ENCODE results near the gene MTCH1.
"Not testable (repeated sequence)": the region's sequence is repeated elsewhere in the genome, so short reads cannot be mapped to it uniquely, and the experiment has no call there.

Gene MTCH1

DNA sequence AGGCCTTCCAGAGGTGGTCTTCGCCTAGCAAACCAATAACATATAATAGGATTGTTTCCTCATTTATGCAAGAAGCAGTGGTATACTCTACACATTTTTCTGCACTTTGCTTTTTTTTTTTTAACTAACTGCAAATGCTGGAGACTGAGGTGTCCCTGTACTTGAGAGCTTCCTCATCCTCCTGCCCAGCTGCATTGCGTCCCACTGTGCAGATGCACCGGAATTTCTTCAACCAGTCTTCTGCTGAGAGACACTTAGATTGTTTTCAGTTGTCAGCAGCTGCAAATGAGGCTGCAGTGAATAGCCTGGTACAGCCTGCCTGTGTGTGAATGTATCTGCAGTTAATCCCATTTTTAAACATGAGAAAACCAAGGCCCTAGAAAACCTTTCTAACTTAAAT, 31.0 kb upstream of the MTCH1 start:
- no peak for DNase-seq

- no peak for DNase-seq
Measured at GRCh38 chr6:37015532-37015931, 29.5 kb upstream of the MTCH1 start.

DNA sequence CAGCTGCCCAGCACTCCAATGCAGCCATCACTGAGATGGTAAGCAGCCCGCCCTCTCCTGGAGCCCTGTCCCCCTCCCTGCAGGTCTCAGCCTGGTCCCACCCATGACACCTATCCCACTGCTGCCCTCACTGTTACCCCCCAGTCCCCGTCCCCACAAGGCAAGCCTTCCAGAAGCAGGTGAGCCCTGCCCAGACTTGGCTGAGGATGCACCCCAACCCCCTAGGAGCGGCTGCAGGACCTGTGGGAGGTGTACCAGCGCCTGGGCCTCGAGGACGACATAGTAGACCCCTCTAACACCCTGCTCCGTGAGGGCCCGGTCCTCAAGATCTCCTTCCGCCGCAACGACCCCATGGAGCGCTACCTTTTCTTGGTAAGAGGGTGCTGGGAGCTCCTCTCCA, 28.7 kb upstream of the MTCH1 start:
- DNase-seq: no peak

GRCh38 chr6:37013516-37014491, 27.8 kb upstream of the MTCH1 start:
- no peak for DNase-seq

DNA sequence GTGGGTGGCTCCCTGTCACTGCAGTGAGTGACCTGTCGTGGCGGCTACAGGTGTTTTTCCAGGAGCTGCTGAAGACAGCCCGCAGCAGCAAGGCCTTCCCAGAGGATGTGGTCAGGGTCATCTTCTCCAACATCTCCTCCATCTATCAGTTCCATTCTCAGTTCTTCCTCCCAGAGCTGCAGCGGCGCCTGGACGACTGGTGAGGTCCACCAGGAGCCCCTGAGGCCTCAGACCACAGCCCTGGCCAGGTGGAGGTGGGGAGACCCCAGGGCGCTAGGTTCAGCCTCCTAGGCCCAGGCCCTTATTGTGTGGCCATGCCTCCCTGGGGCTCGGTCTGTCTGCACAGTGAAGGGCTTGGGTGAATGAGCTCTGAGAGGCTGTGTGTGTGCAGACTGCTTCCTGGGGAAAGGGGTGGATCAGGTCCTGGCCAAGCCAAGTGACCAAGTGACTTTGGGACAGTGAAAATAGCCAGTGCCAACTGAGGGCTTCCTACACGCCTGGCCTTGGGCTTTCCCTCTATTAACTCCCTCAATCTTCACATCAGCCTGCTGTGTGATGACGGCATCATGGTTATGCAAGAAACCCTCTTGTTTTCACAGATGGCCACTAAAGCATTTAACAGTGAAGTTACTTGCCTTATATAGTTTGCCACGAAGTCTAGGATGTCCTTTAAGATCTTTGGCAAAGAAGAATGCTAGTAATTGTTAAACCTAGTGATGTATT, 25.8 kb upstream of the MTCH1 start:
- DNase-seq: no peak

DNA sequence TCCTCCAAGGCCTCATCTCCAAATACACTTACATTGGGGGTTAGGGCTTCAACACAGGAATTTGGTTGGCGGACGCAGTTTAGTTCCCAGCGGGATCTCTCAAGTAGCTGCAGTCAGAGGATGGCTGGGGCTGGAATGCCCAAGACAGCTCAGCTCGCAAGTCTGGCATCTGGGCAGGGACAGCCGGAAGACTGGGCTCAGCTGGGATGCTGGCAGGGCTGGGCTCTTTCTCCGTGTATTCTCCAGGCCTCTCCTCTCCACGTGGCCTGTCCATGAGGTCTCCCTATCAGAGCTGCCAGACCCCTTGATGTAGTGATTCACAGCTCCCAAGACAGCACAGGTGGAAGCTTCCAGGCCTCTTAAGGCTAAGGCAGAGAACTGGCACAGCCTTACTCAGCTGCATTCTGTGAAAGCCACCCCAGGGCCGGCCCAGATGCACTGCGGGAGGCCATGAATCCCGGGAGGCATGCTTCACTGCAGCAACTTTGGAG, 24.5 kb upstream of the MTCH1 start:
- DNase-seq: no peak

GRCh38 chr6:37008484-37009465, 22.8 kb upstream of the MTCH1 start:
- DNase-seq: no peak

GRCh38 chr6:37007340-37008043, 21.5 kb upstream of the MTCH1 start:
- DNase-seq: no peak

DNA sequence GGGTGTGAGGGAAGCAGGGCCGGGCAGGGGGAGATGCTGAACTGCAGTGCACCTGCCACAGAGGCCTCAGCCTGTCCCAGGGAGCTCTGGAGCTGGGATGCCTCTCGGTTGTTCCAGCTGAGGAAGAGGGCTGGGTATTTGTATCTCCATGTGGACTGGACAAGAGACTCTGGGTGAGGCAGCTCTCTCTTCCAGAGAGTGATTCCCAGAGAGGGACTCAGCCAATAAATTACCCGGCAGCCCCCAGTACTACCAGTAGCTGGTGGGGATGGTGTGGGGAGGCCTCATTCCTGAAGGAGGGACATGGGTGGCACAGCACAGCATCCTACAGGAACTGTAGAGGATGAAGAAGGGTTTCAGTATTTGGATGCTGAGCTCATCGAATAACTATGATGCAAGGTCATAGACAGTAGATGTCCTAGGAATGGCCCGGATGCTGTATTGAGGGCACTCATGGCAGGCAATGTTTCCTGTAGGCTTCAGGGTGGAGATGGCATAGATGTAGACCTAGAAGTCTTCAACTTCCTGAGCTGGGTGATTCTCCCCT, 20.9 kb upstream of the MTCH1 start:
- DNase-seq: no peak

GRCh38 chr6:37005827-37006567, 20.0 kb upstream of the MTCH1 start:
- DNase-seq: no peak

DNA sequence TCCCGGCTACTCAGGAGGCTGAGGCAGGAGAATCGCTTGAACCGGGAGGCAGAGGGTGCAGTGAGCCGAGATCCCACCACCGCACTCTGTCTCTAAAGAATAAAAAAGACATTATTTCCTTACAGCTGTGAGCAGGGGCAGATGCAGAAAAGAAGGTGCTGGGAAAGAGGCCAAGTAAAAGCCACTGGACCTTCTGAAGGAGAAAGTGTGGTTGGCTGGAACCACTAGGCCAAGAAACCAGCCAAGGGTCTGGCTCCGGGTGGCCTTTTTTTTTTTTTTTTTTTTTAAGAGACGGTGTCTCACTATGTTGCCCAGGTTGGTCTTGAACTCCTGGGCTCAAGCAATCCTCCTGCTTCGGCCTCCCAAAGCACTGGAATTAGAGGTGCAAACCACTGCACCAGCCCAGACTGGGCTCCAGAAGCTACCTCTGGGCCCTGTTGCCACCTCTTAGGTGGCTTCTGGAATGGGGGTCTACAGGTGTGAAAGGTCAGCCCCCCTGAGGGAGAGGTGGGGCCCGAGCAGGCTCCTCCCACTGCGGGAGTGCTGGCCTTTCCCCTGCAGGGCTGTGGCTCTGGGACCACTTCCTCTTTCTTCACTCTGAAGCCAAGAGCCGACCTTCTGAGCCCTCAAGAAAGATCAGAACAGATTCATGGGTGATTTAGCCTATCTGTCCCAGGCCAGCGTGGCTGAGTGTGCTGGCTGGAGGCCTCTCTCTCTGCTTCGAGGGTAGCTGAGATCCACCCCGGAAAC, 19.2 kb upstream of the MTCH1 start, which contains the start of gene FGD2:
Gene FGD2 (plus strand): TSS at position 595 of the 750 bp plus-strand sequence. CDS start 163 bp downstream, outside the sequence.
- DNase-seq: no peak

DNA sequence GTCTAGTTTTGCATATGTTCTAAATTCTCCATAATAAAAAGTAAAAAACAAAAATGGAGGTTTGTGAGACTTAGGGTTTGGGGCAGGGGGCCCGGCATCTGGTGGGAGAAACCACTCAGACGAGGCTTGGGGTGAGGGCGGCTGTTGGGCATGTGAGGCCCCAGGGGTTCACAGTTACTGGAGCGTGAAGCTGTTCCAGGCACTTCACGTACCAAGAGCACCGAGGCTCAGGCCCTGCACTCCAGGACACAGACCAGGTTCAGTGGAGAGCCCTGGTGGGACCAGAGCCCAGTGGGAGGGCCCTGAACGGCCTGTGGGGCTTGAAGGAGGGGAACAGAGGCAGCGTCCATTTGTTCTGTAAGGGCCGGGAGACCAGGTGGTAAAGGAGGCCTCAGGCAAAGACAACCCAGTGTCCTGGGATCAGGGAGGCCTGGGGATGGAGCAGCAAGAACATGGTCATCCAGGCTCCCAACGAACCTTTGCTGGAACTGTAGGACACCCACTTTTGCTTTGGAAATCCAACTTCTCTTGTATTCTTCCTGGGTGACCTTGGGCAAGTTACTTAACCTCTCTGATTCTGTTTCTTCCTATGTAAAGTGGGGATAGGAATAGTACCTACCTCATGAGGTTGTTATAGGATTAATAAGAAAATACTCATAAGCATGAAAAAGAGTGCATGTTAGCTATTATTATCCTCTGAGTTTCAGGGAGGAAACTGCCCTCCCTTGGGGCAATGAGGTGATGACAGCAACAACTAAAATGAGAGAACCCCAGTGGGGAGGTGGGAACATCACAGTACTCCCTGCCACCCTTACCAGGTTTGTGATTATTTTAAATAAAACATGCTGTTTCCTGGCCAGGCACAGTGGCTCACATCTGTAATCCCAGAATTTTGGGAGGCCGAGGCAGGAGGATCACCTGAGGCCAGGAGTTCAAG, 18.3 kb upstream of the MTCH1 start:
- no peak for DNase-seq

- DNase-seq: no peak
Measured at GRCh38 chr6:36999751-37000125, 13.7 kb upstream of the MTCH1 start.

DNA sequence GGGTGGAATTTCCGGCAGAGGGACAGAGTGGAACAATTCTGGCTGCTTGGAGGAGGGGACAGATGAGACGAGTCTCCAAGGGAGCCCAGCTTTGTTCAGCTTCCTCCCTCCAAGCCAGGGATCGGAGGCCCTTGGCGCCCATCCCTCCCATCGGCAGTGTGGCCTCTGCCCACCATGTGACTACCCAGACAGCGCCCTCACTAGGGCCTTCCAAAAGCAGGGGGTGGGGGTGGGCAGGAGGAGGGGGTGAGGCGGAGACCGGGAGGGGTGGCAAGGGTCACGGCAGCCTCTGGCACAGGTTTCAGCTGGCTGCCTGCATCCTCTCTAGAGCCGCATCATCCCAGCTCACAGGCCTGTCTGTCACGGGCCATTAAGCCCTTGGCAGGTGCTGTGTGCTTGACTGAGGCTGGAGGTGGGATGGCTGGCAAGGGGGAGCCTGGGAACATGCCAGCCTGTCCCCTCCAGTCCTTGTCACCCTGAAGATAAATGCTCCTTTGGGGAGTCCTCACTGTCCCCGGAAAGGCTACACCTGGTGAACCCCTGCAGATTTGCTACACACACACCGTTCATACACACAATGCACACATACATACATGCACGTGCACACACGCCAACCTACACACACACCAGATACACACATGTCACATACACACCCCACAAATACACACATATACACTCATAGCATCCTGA, 13.2 kb upstream of the MTCH1 start:
- no peak for DNase-seq

DNA sequence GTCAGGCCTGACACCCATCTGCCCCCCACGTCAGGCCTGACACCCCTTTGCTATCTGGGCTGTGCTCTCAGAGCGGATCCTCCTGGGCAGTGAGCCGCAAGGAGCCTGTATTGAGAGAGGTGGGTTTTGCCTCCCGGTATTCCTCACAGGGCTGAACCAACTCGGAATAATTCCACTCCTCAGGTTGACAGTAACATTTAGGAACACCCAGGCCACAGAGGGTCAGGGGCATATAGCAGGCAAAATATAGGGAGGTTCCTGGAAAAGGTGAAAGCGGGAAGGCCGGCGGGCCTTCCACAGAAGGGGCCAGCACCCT, 12.7 kb upstream of the MTCH1 start:
- no peak for DNase-seq

DNA sequence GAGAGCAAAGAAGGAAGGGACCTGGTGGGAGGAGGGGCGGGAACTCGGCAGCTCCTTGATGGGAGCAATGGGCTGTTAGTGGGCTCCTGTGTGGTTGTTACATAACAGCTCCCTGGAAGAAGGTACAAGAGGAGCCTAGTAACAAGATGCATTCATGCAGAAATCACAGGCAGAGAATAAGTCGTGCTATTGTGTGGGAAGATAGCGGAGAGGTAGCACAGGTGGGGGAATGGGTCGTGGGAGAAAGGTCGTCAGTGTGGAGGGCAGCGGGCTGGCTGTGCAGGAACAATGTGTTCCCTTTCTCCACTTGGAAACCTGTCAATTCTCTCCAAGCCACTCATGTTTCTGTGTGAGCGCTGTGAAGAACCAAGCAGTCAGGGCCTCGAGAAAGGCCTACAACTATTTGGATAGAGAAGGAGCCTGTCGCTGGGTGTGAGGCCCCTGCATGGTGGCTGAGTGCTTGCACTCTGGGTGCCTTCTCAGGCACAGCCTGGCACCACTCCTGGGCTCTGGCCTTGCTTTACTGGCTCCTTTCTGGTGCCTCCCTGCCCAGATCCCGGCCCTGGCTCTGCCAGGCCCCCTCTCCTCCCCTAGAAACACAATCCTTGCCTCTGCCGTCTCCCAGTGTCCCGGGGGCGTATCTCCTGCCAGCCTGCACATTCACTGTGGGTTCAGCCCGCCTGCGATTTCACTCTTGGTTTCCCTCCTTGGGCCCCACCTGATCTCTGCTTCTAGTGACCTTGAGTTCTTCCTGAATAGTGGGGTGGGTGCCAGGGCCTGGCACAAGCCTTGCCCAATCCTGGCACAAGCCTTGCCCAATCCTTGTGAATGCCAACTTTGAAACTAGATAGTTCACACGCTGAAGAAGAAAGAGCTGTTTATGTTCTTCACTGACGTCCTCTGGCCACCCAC, 12.1 kb upstream of the MTCH1 start:
- no peak for DNase-seq

- DNase-seq: not testable (repeated sequence)
Measured at GRCh38 chr6:36990401-36990800, 4.4 kb upstream of the MTCH1 start.
